ENCODE measurements around the gene THEM4. TPM values are rescaled to one million over a fixed set of nuclear protein-coding genes. Genes with fewer than 3 reads are reported as not detected.
"Not testable (repeated sequence)": the region's sequence is repeated elsewhere in the genome, so short reads cannot be mapped to it uniquely, and the experiment has no call there.

Gene THEM4
- total RNA-seq, 2 donors from 2014 or later: 42.2 to 57.3 TPM

DNA sequence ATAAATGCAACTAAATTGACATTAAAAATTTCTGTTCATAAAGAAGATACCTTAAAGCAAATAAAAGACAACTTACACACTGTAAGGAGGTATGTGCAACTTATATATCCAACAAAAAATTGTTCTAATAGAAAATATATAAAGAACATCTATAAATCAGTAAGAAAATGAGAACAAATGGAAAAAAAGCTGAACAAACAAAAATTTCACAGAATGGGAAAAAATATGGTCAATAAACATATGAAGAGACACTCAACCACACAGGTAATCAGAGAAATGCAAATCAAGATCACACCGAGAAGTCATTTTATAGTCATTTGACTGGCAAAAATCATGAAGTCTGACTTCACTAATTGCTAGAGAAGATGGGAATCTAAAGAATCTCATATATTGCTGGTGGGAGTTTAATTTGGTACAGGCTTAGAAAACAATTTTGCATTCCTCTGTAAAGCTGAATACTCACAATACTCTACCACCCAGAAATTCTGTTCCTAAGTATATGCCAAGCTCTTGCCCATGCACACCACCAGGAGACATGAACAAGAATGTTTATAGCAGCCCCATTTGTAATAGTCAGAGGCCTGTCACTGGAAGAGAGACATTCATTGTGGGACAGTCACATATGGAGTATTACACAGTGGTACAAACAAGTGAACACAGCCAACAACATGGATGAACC lies 33.8 kb downstream of the THEM4 start:
- peak overlapping the region; percentile 51 for H3K27ac Mint-ChIP-seq
- H3K27me3 Mint-ChIP-seq: no peaks in the 10 kb centered on the region
- no peak for ATAC-seq
- no peak overlapping the region for H3K4me3 Mint-ChIP-seq
- DNase-seq: no peak
- H3K4me1 Mint-ChIP-seq: peaks cover 23% of the 10 kb centered on the region
- H3K9me3 ChIP-seq (ENCODE audit: control insufficient read depth, low read length, poor library complexity, severe bottlenecking): no peaks in the 10 kb centered on the region
- H3K36me3 Mint-ChIP-seq (ENCODE audit: low read depth): peaks cover 5% of the 10 kb centered on the region

DNA sequence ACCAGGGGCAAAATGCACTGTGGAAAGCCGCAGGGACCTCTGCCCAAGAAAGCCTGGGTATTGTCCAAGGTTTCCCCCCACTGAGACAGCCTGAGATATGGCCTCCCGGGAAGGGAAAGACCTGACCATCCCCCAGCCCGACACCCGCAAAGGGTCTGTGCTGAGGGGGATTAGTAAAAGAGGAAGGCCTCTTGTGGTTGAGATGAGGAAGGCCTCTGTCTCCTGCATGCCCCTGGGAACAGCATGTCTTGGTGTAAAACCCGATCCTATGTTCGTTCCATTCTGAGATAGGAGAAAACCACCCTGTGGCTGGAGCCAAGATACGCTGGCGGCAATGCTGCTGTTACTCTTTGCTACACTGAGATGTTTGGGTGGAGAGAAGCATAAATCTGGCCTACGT lies 36.5 kb downstream of the THEM4 start:
- Mint-ChIP-seq H3K27ac (peak overlapping the region; percentile 75), H3K4me1 (peaks cover 18% of the 10 kb centered on the region)
- H3K36me3 Mint-ChIP-seq (ENCODE audit: low read depth); H3K9me3 ChIP-seq (ENCODE audit: control insufficient read depth, low read length, poor library complexity, severe bottlenecking); H3K4me3 Mint-ChIP-seq; DNase-seq; H3K27me3 Mint-ChIP-seq; ATAC-seq: not testable (repeated sequence)

DNA sequence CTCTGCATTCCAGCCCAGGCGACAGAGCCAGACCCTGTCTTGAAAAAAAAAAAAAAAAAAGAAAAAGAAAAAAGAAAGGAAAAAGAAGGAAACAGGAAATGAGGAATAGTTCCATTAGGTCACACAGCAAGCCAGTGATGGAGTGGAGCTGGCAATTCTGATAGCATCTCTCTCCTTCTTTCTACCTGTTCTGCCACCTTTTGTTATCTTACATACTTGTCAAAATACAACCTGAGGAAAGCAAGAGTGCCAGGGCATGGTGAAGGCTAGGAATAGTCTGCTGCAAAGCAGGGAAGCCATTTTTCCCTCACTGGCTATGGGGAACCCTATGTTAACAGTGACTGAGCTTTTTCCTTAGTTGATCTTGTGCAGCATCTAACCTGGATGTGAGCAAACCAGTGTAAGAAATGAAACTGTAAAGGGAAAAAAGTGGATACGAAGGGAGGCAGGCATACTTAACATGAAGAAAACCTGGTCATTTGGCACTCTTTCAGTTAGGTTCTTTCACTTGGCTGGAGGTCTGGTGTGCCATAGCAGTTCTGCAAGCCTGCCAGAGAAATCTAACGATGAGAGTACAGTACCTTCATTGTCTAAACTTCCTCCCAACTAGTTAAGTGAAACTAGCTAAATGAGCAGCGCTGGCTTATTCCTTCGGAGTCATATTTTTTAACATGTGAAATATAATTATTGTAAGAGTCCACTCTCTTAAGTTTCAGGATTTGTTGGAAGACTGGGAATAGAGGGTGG lies 37.9 kb downstream of the THEM4 start:
- Mint-ChIP-seq H3K4me3 (no peak overlapping the region), H3K27ac (peak overlapping the region; percentile 49), H3K36me3 (ENCODE audit: low read depth) (peaks cover 3% of the 10 kb centered on the region), H3K27me3 (no peaks in the 10 kb centered on the region), H3K4me1 (peaks cover 15% of the 10 kb centered on the region)
- DNase-seq: no peak
- no peaks in the 10 kb centered on the region for H3K9me3 ChIP-seq (ENCODE audit: control insufficient read depth, low read length, poor library complexity, severe bottlenecking)
- no peak for ATAC-seq

DNA sequence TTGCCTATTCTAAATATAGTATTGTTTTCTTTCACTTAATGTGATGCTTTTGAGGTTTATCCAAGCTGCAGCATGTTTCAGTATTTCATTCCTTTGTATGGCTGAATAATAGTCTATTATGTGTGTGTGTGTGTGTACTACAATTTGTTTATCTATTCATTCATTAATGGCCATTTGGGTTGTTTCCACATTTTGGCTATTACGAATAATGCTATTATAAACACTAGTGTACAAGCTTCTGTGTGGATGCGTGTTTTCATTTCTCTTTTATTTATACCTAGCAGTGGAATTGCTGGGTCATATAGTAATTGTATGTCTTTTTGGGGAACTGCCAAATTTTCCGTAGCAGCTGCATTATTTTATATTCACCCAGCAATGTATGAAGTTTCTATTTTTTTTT lies 40.8 kb downstream of the THEM4 start:
- no peak for DNase-seq
- Mint-ChIP-seq H3K36me3 (ENCODE audit: low read depth) (peaks cover 4% of the 10 kb centered on the region), H3K27me3 (no peaks in the 10 kb centered on the region), H3K4me1 (peaks cover 3% of the 10 kb centered on the region), H3K27ac (no peak overlapping the region), H3K4me3 (no peak overlapping the region)
- H3K9me3 ChIP-seq (ENCODE audit: control insufficient read depth, low read length, poor library complexity, severe bottlenecking): no peaks in the 10 kb centered on the region
- ATAC-seq: no peak

DNA sequence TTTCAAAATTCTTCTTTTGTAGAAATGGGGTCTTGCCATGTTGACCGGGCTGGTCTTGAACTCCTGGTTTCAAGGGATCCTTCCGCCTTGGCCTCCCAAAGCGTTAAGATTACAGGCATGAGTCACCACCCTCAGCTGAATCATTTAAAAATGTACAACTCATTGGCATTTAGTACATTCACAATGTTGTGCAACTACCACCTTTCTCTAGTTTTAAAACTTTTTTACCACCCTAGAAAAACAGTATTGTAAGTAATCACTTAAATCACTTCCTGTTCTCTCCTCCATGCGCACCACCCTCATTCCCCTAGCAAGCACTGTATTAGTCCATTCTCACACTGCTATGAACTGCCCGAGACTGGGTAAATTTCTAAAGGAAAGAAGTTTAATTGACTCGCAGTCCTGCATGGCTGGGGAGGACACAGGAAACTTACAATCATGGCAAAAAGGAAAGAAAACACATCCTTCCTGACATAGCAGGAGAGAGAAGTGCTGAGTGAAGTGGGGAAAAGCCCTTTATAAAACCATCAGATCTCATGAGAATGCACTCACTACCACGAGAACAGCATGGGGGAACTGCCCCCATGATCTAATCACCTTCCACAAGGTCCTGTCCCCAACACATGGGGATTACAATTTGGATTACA lies 41.4 kb downstream of the THEM4 start:
- DNase-seq: no peak
- Mint-ChIP-seq H3K27ac (no peak overlapping the region), H3K36me3 (ENCODE audit: low read depth) (peaks cover 2% of the 10 kb centered on the region), H3K4me3 (no peak overlapping the region), H3K27me3 (no peaks in the 10 kb centered on the region), H3K4me1 (peaks cover 3% of the 10 kb centered on the region)
- ATAC-seq: no peak
- H3K9me3 ChIP-seq (ENCODE audit: control insufficient read depth, low read length, poor library complexity, severe bottlenecking): no peaks in the 10 kb centered on the region

DNA sequence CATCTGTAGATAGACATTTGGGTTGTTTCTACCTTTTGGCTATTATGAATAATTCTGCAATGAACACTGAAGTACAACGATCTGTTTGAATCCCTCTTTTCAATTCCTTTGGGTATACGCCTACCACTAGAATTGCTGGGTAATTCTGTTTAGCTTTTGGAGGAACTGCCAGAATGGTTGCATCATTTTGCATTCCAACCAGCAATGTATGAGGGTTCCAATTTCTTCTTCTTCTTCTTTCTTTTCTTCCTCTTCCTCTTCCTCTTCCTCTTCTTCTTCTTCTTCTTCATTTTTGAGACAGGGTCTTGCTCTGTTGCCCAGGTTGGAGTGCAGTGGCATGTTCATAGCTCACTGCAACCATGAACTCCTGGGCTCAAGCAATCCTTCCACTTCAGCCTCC lies 42.0 kb downstream of the THEM4 start:
- no peak for DNase-seq
- Mint-ChIP-seq H3K27me3 (no peaks in the 10 kb centered on the region), H3K27ac (no peak overlapping the region), H3K36me3 (ENCODE audit: low read depth) (peaks cover 2% of the 10 kb centered on the region), H3K4me3 (no peak overlapping the region), H3K4me1 (peaks cover 5% of the 10 kb centered on the region)
- no peak for ATAC-seq
- no peaks in the 10 kb centered on the region for H3K9me3 ChIP-seq (ENCODE audit: control insufficient read depth, low read length, poor library complexity, severe bottlenecking)

DNA sequence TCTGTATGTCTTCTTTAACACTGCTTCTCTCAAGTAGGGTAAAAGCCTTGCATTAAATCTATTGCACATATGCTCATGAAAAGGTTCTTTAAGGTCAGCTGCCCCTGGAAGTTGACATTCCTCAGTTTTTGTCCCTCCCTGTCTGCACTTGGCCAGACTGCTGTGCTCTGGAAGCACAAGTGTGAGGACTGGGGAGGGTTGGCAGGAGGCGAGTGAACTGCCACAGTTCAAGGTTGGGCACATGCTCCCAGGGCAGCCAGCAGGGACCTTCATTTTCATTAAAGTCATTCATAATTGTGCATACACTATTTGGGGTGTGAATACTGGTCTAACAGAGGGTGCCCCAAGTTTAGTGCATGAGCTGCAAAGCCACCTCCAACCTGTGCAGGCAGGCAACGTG lies 44.9 kb downstream of the THEM4 start:
- peaks cover 2% of the 10 kb centered on the region for H3K4me1 Mint-ChIP-seq
- H3K27me3 Mint-ChIP-seq: no peaks in the 10 kb centered on the region
- H3K27ac Mint-ChIP-seq: no peak overlapping the region
- peaks cover 2% of the 10 kb centered on the region for H3K36me3 Mint-ChIP-seq (ENCODE audit: low read depth)
- ATAC-seq (no peak), DNase-seq (no peak)
- no peak overlapping the region for H3K4me3 Mint-ChIP-seq
- H3K9me3 ChIP-seq (ENCODE audit: control insufficient read depth, low read length, poor library complexity, severe bottlenecking): no peaks in the 10 kb centered on the region

DNA sequence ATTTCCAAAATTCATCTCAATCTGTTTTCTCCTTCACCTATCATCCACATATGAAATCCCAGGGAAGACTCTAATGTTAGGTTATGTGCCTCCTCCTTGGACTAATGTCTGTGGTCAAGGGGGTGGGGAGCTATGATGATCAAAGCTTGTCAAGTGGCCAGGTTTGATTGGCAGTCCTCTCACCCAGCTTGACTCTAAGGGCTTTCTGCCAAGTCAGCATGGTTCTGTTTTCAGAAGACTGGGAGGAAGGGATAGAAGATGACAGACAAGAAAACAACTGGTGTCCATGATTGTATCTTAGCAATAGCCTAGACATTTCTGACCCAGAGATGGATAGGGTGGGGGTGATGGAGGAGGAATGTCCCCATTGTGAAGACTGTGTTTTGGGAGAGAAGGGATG lies 46.7 kb downstream of the THEM4 start:
- H3K4me3 Mint-ChIP-seq: no peak overlapping the region

DNA sequence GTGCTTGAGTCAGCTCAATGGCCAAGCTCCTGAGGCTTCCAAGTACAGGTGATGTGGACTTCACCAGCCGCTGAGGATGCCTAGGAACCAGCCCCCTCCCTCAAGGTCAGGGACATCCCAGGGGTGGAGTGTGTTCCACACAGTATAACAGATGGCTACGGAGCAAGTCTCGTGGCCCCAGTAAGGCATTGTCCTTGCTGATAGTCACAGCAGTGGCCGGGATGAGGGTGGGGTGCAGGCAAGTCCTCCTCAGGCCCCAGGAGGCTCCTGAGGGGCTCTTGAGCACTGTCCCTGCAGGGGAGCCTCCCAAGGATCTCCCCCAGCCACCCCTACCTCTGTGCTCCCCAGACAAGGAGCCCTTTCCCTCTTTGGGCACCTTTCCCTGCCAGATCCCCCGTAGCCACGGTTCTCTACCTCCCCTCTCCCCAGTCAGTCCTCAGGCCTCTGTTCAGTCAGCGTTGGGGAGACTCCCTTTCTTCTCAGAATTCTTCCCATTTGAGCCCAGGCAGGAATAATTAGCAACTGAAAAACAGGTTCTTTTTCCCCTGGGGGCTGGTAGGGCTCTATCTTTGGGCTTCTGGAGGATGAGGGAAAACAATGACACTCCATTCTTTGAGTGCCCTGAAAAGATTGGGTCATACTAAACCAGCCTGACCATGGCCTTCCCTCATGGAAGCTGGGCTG lies 48.7 kb downstream of the THEM4 start:
- no peaks in the 10 kb centered on the region for H3K9me3 ChIP-seq (ENCODE audit: control insufficient read depth, low read length, poor library complexity, severe bottlenecking)
- no peak overlapping the region for H3K4me3 Mint-ChIP-seq
- H3K27me3 Mint-ChIP-seq: no peaks in the 10 kb centered on the region
- H3K27ac Mint-ChIP-seq: no peak overlapping the region
- no peak for DNase-seq
- ATAC-seq: no peak
- H3K4me1 Mint-ChIP-seq: peaks cover 7% of the 10 kb centered on the region
- H3K36me3 Mint-ChIP-seq (ENCODE audit: low read depth): peaks cover 2% of the 10 kb centered on the region

More for the DNA sequence above, 46.7 kb downstream of the THEM4 start:
- Mint-ChIP-seq H3K36me3 (ENCODE audit: low read depth) (peaks cover 2% of the 10 kb centered on the region), H3K27ac (no peak overlapping the region), H3K4me1 (peaks cover 5% of the 10 kb centered on the region), H3K27me3 (no peaks in the 10 kb centered on the region)
- DNase-seq (no peak), ATAC-seq (no peak)
- H3K9me3 ChIP-seq (ENCODE audit: control insufficient read depth, low read length, poor library complexity, severe bottlenecking): no peaks in the 10 kb centered on the region

DNA sequence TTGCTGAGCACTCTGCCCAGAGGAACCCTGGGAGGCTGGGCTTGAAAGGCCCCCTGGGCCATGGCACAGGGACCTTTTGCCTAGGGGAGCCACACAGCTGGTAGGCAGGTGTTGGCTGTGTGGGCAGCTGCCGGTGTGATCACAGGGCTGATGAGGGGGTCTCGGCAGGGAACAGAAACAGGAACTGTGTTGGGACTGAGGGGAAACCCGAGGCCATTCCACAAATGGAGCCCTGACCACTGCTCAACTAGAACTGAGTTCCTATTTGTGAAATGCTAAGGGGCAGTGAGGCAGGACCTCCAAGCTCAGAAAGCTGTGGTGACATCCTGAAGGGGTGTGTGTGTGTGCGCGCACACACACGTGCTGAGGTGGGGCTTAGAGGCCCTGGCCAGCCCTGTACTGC lies 49.4 kb downstream of the THEM4 start:
- peak overlapping the region; percentile 45 for H3K27ac Mint-ChIP-seq
- no peak for ATAC-seq

DNA sequence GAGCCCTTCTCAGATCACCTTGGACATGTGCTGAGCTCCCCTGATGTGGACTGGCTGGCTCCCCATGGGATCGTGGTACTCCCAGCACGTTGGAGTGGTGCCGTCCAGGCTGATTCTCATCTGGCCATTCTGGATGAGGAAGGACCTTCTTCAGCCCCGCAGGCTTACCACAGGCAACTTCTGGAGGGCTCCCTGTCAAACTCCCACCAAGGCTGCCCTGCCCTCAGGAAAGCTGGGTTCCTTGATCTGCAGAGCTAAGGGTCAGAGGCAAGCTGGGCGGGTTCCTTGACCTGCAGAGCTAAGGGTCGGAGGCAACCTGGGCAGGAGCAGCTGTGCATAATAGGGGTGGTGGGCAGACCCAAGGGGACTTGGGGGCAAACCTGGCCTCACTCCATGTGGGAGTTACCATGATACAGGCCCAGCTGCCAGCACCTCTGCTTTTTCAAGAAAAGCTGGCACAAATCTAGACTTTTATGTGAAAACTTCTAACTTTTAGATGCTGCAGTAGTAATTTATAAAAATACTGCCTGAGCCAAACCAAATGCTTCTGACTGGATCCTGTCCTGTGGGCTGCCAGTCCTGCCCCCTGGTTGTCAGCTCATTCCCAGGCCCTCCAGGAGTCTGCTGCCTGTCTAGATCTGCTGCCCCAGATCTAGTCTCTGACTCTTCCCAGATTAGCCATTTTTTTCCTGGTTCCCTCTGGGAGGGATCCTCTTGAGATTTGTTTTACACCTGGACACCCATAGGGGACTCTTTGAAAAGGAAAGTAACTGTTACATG lies 50.2 kb downstream of the THEM4 start:
- H3K4me3 Mint-ChIP-seq: no peak overlapping the region
- DNase-seq (no peak), ATAC-seq (no peak)
- H3K36me3 Mint-ChIP-seq (ENCODE audit: low read depth): no peaks in the 10 kb centered on the region
- no peaks in the 10 kb centered on the region for H3K27me3 Mint-ChIP-seq
- H3K9me3 ChIP-seq (ENCODE audit: control insufficient read depth, low read length, poor library complexity, severe bottlenecking): no peaks in the 10 kb centered on the region
- H3K27ac Mint-ChIP-seq: peak overlapping the region; percentile 45
- peaks cover 7% of the 10 kb centered on the region for H3K4me1 Mint-ChIP-seq

More for the DNA sequence above, 49.4 kb downstream of the THEM4 start:
- H3K9me3 ChIP-seq (ENCODE audit: control insufficient read depth, low read length, poor library complexity, severe bottlenecking): no peaks in the 10 kb centered on the region
- H3K4me3 Mint-ChIP-seq: no peak overlapping the region
- no peaks in the 10 kb centered on the region for H3K27me3 Mint-ChIP-seq
- no peaks in the 10 kb centered on the region for H3K36me3 Mint-ChIP-seq (ENCODE audit: low read depth)
- DNase-seq: no peak
- H3K4me1 Mint-ChIP-seq: peaks cover 7% of the 10 kb centered on the region

DNA sequence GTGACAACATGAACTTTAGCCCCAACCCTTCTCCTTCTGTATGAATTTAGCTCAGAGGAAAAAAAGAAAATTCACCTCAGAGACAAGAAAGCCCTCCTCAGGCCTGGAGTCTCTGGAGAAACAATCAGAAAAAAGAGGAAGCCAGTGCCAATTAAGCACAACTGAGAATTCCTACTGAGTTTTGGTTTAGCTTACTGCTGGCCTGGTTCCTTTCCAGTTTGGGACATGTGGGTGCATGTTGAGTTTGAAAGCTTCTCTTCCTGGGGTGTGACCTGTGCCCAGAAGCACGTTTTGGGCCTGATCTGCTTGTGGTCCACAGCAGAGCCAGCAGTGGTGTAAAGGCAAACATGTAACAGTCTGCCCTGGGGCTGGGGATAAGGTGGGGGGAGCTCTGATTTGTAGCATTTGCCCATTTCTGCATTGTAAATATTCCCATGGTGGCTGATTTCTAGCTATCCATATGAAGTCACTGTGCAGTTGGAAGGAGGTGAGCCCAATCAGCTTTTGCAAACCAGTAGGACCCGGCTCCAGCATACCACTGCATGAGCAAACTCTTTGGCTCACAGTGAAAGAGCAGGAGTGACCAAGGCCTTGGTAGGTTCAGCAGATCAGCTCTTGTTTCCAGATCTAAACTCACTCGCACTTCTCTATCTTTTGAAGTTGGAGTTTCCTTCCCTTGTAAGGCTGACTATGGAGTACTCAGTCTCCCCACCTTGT lies 51.1 kb downstream of the THEM4 start:
- ATAC-seq (no peak), DNase-seq (no peak)
- H3K27ac Mint-ChIP-seq: no peak overlapping the region
- no peaks in the 10 kb centered on the region for H3K9me3 ChIP-seq (ENCODE audit: control insufficient read depth, low read length, poor library complexity, severe bottlenecking)
- peaks cover 7% of the 10 kb centered on the region for H3K4me1 Mint-ChIP-seq
- no peaks in the 10 kb centered on the region for H3K27me3 Mint-ChIP-seq
- no peak overlapping the region for H3K4me3 Mint-ChIP-seq
- no peaks in the 10 kb centered on the region for H3K36me3 Mint-ChIP-seq (ENCODE audit: low read depth)

Measured in T-helper 17 cell (primary cell).